ENCODE results near the gene PTPRO.

Gene PTPRO

DNA sequence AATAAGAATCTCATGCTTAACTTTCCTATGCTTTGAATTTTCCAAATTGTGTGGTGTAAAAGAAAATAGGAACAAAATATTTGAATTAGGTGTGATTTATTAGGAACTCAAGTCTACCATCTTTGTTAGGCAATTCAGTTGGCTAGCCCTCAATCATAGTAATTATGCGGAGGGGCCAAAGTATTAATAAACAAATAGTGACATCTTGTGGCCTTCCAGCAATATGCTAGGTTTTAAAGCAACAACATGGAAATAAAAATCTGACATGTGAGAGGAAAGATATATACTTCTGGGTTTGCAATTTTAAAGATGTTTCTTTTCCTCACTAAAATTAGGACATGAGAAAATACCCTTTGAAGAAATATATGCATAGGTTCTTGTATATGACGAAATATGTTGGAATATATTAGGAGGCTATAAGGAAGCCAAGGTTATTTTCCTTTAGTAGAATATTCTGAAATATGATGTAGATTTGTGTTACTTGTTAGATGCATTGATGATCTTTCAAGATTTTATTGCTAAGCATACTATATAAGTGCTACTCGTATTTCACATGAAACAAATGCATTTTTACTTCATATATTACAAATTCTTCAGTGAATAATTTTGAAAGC lies 200.4 kb downstream of the PTPRO start:
- DNase-seq (ENCODE audit: low read depth in 1 of 2, low spot score in 1 of 2) = no peak

DNA sequence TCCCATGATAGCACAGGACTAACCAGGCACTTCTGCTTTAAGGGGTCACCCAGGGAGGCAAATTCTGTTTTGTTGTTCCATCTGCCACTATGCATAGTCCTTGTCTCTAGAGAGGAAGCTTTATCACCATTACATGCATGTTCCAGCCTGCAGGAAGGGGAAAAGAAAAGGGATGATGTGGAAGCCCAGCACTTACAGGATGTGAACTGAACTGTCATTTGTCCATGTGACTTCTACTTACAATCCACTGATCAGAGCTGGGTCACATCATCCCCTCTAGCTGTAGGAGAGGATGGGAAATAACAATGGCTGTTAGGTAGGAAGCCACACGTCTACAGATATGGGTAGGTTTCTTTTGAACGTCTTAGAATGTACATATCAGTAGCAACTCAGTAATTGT lies 203.1 kb downstream of the PTPRO start:
- no peak for DNase-seq (ENCODE audit: low read depth in 1 of 2, low spot score in 1 of 2)

- DNase-seq (ENCODE audit: low read depth in 1 of 2, low spot score in 1 of 2) = no peak
These were observed 203.7 kb downstream of the PTPRO start for GRCh38 chr12:15526033-15526432.

- DNase-seq (ENCODE audit: low read depth in 1 of 2, low spot score in 1 of 2) = no peak
These were observed 205.1 kb downstream of the PTPRO start for GRCh38 chr12:15527201-15528080.

DNA sequence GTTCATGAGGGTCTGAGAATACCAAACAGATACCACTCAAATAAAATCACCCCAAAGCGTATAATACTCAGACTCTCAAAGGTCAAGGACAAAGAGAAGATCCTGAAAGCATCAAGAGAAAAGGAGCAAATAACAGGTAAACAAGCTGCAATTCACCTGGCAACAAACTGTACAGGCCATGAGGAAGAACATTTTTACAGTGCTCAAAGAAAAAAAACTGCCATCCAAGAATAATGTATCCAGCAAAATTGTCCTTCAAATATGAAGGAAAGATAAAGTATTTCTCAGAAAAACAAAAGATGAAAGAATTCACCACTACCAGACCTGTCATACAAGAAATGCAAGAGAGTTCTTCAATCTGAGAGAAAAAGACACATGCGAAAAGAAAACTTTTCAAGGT lies 206.4 kb downstream of the PTPRO start:
- no peak for DNase-seq (ENCODE audit: low read depth in 1 of 2, low spot score in 1 of 2)

- DNase-seq (ENCODE audit: low read depth in 1 of 2, low spot score in 1 of 2) = no peak
These were observed 208.1 kb downstream of the PTPRO start for GRCh38 chr12:15530361-15530760.

- peak; percentile 12 for DNase-seq (ENCODE audit: low read depth in 1 of 2, low spot score in 1 of 2)
These were observed 210.2 kb downstream of the PTPRO start for GRCh38 chr12:15532364-15532977.

DNA sequence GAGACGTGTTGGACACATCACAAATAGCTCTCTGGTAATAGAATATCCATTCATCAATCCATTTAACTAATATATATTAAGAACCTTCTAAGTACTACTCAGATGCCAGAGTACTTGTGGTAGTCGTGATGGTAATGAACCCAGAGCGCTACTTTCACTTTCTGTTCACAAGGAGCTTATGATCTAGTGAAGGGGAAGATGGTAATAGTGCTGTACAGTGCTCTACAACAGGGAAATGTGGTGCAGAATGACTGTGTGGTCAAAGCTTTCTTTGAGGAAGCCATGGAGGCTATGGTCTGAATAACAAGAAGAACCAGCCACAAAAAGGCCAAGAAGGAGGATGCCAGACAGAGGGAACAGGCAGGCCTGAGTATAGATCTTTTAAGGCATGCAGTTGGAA lies 212.0 kb downstream of the PTPRO start:
- DNase-seq (ENCODE audit: low read depth in 1 of 2, low spot score in 1 of 2) = no peak

- DNase-seq (ENCODE audit: low read depth in 1 of 2, low spot score in 1 of 2) = no peak
These were observed 212.6 kb downstream of the PTPRO start for GRCh38 chr12:15534874-15535273.

DNA sequence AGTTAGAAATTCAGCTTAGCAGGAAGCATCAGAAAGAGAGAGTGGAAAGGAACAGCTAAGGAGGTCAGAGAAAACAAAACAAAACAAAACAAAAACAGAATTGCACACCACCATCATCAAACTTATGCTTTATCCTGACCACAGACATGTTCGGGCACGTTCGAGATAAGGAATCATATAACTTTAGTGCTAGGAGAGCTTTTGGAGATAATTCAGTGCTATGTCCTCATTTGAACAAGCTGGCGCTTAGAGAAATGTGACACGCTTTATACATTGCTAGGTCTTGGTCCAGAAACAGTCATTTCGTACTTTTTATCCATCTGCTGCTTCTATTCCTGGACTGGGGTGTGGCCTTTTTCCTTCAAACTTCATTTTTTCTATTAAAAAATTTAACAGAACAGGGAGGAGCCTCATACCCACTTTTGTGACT lies 213.1 kb downstream of the PTPRO start:
- no peak for DNase-seq (ENCODE audit: low read depth in 1 of 2, low spot score in 1 of 2)

DNA sequence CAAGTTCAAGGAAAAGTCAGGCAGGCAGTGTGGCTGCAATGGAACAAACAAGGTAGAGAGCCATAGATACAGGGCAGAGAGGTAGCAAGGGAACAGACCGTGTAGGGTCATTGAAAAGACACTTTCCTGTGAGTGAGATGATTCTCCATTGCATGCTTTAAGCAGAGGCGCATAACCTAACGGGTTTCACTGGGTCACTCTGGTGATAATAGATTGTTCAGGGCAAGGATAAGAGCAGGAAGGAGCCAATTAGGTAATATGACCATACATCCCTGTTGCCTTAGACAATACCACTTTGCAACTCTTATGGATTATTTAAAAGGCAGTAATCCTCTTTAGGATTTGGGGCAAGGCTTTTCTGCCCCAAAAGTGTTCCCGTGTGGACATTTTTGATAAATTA lies 214.1 kb downstream of the PTPRO start:
- no peak for DNase-seq (ENCODE audit: low read depth in 1 of 2, low spot score in 1 of 2)

- DNase-seq (ENCODE audit: low read depth in 1 of 2, low spot score in 1 of 2) = no peak
These were observed 216.6 kb downstream of the PTPRO start for GRCh38 chr12:15538881-15539280.

- DNase-seq (ENCODE audit: low read depth in 1 of 2, low spot score in 1 of 2) = no peak
These were observed 217.7 kb downstream of the PTPRO start for GRCh38 chr12:15540005-15540404.

DNA sequence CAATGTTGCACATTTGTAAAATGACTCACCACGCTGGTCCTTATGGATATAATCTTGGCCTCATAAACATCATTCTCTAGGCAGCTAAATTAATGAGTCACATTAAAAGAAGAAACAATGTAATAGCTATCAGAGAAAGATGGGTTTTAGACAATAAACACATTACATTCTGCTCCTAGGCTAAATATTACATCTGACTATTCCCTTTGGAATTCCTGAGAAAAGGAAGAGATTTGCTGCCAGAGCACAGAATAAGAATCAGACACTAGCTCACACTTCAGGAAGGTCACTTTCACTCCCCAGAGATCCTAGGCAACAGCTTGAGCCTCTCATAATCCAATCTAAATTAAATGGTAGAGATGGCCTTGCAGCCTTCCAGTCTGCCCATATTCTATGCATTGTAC lies 218.2 kb downstream of the PTPRO start:
- DNase-seq (ENCODE audit: low read depth in 1 of 2, low spot score in 1 of 2) = no peak

DNA sequence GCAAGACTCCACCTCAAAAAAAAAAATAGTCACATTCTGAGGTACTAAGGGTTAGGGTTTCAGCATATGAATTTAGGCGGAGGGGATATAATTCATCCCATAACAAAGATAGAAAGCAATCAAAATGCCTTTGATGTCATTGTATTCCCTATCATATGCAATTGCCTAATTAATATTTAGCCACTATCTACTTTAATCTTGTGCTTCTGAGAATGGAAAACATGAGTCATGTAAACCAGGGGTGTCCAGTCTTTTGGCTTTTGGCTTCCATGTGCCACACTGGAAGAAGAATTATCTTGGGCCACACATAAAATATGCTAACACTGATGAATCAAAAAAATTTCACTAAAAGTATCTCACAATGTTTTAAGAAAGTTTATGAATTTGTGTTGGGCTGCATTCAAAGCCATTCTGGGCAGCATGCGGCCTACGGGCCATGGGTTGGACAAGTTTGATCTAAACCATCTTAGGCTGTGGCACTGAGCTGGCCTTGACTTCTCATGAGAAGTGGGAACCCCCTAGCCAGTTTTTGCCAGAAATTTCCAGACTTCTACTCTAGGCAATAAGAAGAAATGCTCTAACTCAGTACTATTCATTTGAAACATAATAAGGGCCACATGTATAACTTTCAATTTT lies 219.8 kb downstream of the PTPRO start:
- DNase-seq (ENCODE audit: low read depth in 1 of 2, low spot score in 1 of 2) = no peak

- no peak for DNase-seq (ENCODE audit: low read depth in 1 of 2, low spot score in 1 of 2)
These were observed 221.0 kb downstream of the PTPRO start for GRCh38 chr12:15543347-15543746.

DNA sequence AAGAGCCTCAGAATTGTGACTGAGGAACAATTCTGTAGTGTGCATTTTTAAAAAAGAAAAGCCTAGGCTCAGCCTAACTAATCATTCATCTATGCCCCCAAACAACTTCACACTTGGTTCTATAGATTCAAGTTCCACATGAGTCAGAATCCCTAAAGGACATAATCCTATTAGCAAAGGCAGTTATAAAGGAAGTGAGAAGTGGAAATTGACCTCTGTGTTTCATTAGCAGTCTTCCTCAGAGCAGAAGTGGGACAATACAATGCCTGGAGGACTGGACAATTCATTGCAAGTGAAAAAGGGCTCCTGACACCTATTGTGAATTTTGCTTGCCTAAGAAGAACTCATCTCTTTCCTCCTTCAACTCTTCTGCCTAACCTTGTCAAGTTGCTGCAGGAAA lies 222.3 kb downstream of the PTPRO start:
- no peak for DNase-seq (ENCODE audit: low read depth in 1 of 2, low spot score in 1 of 2)

DNA sequence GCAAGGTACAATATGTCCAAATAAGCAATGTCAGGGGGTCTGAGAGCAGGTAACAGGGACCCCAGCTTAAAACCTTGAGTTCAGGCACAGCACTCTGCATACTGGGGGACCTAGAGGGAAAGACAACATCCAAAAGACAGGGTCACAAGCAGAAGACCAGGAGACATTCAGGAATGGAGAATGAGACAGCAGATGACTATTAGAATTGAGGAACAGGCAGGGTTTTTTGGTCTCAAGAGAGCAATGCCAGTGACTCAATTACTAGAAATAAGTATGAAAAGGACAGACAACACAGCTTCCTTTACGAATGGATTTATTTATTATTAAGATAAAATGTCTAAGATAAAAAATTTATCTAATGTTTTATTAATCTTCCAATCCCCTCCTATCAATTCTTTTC lies 223.0 kb downstream of the PTPRO start:
- DNase-seq (ENCODE audit: low read depth in 1 of 2, low spot score in 1 of 2) = no peak

DNA sequence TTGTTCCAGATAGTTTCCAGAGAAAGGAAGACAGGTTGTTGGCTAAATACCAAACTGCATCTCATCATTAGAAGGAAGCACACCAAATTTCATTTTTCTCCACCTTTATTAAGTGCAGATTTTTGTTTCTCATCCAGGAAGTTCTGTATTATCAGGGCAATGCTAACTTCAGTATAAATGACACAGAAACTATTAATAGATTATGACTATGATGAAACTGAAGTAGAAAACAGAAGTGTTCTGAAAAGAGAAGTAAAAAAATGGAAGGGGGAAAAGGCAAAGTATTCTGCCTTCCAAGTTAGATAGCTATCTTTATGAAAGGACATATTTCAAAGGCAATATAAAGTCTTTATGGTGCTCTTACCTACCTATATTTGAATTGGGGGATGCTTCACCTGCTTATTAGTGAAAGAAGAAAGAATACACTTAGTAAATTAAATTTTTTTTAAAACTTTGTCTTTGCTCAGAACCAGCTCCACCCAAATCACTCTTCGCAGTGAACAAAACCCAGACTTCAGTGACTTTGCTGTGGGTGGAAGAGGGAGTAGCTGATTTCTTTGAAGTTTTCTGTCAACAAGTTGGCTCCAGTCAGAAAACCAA lies 223.9 kb downstream of the PTPRO start:
- no peak for DNase-seq (ENCODE audit: low read depth in 1 of 2, low spot score in 1 of 2)

GRCh38 chr12:15547063-15547462 lies 224.8 kb downstream of the PTPRO start:
- no peak for DNase-seq (ENCODE audit: low read depth in 1 of 2, low spot score in 1 of 2)

GRCh38 chr12:15547691-15548090 lies 225.4 kb downstream of the PTPRO start:
- DNase-seq (ENCODE audit: low read depth in 1 of 2, low spot score in 1 of 2) = no peak

Measured in stimulated activated CD4-positive, alpha-beta T cell treated with anti-CD3 and anti-CD28 coated beads, Interleukin-15, amount 100 ng/mL, for 1 hour (primary cell).